DOHH2 (cell line): ENCODE measurements around the gene MGAT5.

Experiments
- H3F3A ChIP-seq: fragments of 200-600 bp; sonication (generic), shearing (Covaris generic); 2 replicates; pipeline ENCODE4 v1.6.0; 2016; ENCODE audit warnings: antibody characterized with exemption, mild to moderate bottlenecking; ENCODE audit not compliant: control insufficient read depth, insufficient read depth
- H3K27ac ChIP-seq: fragments of 200-600 bp; sonication (generic); 2 replicates; pipeline ENCODE4 v1.5.1; 2014; ENCODE audit warnings: low read depth, mild to moderate bottlenecking, low read length, moderate library complexity
- H3K27me3 ChIP-seq: fragments of 200-600 bp; sonication (generic); 2 replicates; pipeline ENCODE4 v1.6.1; 2014; ENCODE audit warnings: mild to moderate bottlenecking, low read length, mixed read lengths; ENCODE audit not compliant: control insufficient read depth
- H3K36me3 ChIP-seq: fragments of 200-600 bp; sonication (generic); 2 replicates; pipeline ENCODE4 v1.6.1; 2014; ENCODE audit warnings: mild to moderate bottlenecking, low read length, moderate library complexity, mixed read lengths; ENCODE audit not compliant: control insufficient read depth
- H3K4me1 ChIP-seq: fragments of 200-600 bp; sonication (generic); 2 replicates; pipeline ENCODE4 v1.6.1; 2014; ENCODE audit warnings: mild to moderate bottlenecking, low read length, mixed read lengths; ENCODE audit not compliant: control insufficient read depth
- H3K4me2 ChIP-seq: fragments of 200-600 bp; sonication (generic); 2 replicates; pipeline ENCODE4 v1.6.0; 2014; ENCODE audit warnings: mild to moderate bottlenecking, low read length, moderate library complexity
- H3K4me3 ChIP-seq: fragments of 200-600 bp; sonication (generic); 2 replicates; pipeline ENCODE4 v1.5.1; 2014; ENCODE audit warnings: mild to moderate bottlenecking, low read length, mixed read lengths
- H3K79me2 ChIP-seq: fragments of 200-600 bp; sonication (generic); 2 replicates; pipeline ENCODE4 v1.6.1; 2014; ENCODE audit warnings: mild to moderate bottlenecking, low read length, mixed read lengths; ENCODE audit not compliant: control insufficient read depth
- H3K9me2 ChIP-seq: fragments of 200-600 bp; sonication (generic); replicated peaks from 2 replicates; pipeline ENCODE4 v1.6.1; 2014; ENCODE audit warnings: mild to moderate bottlenecking, low read length, mixed read lengths; ENCODE audit not compliant: control insufficient read depth
- H3K9me3 ChIP-seq: fragments of 200-600 bp; sonication (generic); 2 replicates; pipeline ENCODE4 v1.6.1; 2014; ENCODE audit warnings: antibody characterized with exemption, low read length, mixed read lengths; ENCODE audit not compliant: control insufficient read depth, insufficient read depth
- H4K20me1 ChIP-seq: fragments of 200-600 bp; sonication (generic); 2 replicates; pipeline ENCODE4 v1.6.0; 2014; ENCODE audit warnings: low read depth, mild to moderate bottlenecking, antibody characterized with exemption, low read length, moderate library complexity; ENCODE audit not compliant: control insufficient read depth, insufficient read depth
- CTCF ChIP-seq: fragments of 200-600 bp; sonication (generic); IDR thresholded peaks from one replicate; pipeline ENCODE4 v1.5.1; 2014; ENCODE audit warnings: antibody characterized with exemption, mild to moderate bottlenecking, low read depth, low read length; ENCODE audit not compliant: poor library complexity, severe bottlenecking
- EZH2phosphoT487 ChIP-seq: fragments of 200-600 bp; sonication (generic); IDR thresholded peaks from 2 replicates; pipeline ENCODE4 v1.6.1; 2017; ENCODE audit warnings: borderline replicate concordance, mild to moderate bottlenecking, antibody characterized with exemption, low read length, moderate library complexity, mixed read lengths

MGAT5 gene

GRCh38 chr2:134416637-134417036, 162.8 kb downstream of the MGAT5 start:
- peaks cover 31% of the 10 kb centered on the region for H3K36me3 ChIP-seq
- no peaks in the 10 kb centered on the region for H4K20me1 ChIP-seq
- no peak overlapping the region for H3K27ac ChIP-seq
- TF ChIP-seq EZH2phosphoT487 (no peak), CTCF (no peak)
- no peaks in the 10 kb centered on the region for H3K9me2 ChIP-seq
- no peaks in the 10 kb centered on the region for H3K9me3 ChIP-seq
- H3F3A ChIP-seq: no peaks in the 10 kb centered on the region
- no peaks in the 10 kb centered on the region for H3K27me3 ChIP-seq
- H3K79me2 ChIP-seq: no peaks in the 10 kb centered on the region
- H3K4me2 ChIP-seq: no peak overlapping the region
- peaks cover 11% of the 10 kb centered on the region for H3K4me1 ChIP-seq
- no peak overlapping the region for H3K4me3 ChIP-seq

- Histone ChIP-seq H3K27ac (no peak overlapping the region), H3K79me2 (no peaks in the 10 kb centered on the region), H4K20me1 (no peaks in the 10 kb centered on the region), H3K4me1 (no peaks in the 10 kb centered on the region), H3K9me3 (no peaks in the 10 kb centered on the region), H3K4me2 (no peak overlapping the region), H3K27me3 (no peaks in the 10 kb centered on the region), H3K9me2 (no peaks in the 10 kb centered on the region), H3K36me3 (peaks cover 30% of the 10 kb centered on the region), H3K4me3 (no peak overlapping the region), H3F3A (no peaks in the 10 kb centered on the region)
- no peak for TF ChIP-seq CTCF
- TF ChIP-seq EZH2phosphoT487: no peak
These were observed 164.2 kb downstream of the MGAT5 start for GRCh38 chr2:134417968-134418582.

- no peaks in the 10 kb centered on the region for H3F3A ChIP-seq
- H3K9me2 ChIP-seq: no peaks in the 10 kb centered on the region
- TF ChIP-seq CTCF: no peak
- TF ChIP-seq EZH2phosphoT487: no peak
- no peaks in the 10 kb centered on the region for H3K4me1 ChIP-seq
- H3K79me2 ChIP-seq: no peaks in the 10 kb centered on the region
- no peaks in the 10 kb centered on the region for H3K27me3 ChIP-seq
- no peaks in the 10 kb centered on the region for H3K9me3 ChIP-seq
- peaks cover 29% of the 10 kb centered on the region for H3K36me3 ChIP-seq
- H3K4me2 ChIP-seq: no peak overlapping the region
- H3K4me3 ChIP-seq: no peak overlapping the region
- H4K20me1 ChIP-seq: no peaks in the 10 kb centered on the region
- no peak overlapping the region for H3K27ac ChIP-seq
These were observed 166.4 kb downstream of the MGAT5 start for GRCh38 chr2:134420259-134420658.
